ENCODE results near the gene SP5.

SP5 gene

DNA sequence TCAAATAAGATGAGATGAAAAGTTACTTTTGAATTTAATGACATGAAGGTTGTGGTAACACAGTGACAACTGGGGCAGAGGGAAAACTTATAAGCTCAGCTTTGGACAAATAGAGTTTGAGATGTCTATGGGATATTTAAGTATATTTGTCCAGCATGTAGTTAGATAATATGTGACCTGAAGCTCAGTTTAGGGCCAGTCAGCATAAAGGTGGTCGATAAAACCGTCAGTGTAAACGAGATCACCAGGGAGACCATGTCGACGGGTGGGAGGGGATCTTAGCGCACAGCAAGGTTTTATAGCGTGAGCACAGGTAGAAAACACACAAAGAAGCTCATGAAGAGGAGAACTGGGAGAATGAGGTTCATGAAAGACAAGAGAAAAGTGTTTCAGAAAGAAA is 47.6 kb downstream of the SP5 start:
- Histone ChIP-seq H3K4me3 (ENCODE audit: low read depth, low read length) (no peak overlapping the region), H3K27ac (no peak overlapping the region), H3K36me3 (no peaks in the 10 kb centered on the region), H3K27me3 (ENCODE audit: insufficient read depth, low read depth, severe bottlenecking) (no peaks in the 10 kb centered on the region), H3K9me3 (ENCODE audit: severe bottlenecking) (no peaks in the 10 kb centered on the region)
- TF ChIP-seq, protein P1, sequence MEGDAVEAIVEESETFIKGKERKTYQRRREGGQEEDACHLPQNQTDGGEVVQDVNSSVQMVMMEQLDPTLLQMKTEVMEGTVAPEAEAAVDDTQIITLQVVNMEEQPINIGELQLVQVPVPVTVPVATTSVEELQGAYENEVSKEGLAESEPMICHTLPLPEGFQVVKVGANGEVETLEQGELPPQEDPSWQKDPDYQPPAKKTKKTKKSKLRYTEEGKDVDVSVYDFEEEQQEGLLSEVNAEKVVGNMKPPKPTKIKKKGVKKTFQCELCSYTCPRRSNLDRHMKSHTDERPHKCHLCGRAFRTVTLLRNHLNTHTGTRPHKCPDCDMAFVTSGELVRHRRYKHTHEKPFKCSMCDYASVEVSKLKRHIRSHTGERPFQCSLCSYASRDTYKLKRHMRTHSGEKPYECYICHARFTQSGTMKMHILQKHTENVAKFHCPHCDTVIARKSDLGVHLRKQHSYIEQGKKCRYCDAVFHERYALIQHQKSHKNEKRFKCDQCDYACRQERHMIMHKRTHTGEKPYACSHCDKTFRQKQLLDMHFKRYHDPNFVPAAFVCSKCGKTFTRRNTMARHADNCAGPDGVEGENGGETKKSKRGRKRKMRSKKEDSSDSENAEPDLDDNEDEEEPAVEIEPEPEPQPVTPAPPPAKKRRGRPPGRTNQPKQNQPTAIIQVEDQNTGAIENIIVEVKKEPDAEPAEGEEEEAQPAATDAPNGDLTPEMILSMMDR (IDR thresholded peaks at IDR 0.05; ENCODE audit: low read depth, low read length): no peak
- no peak for DNase-seq

DNA sequence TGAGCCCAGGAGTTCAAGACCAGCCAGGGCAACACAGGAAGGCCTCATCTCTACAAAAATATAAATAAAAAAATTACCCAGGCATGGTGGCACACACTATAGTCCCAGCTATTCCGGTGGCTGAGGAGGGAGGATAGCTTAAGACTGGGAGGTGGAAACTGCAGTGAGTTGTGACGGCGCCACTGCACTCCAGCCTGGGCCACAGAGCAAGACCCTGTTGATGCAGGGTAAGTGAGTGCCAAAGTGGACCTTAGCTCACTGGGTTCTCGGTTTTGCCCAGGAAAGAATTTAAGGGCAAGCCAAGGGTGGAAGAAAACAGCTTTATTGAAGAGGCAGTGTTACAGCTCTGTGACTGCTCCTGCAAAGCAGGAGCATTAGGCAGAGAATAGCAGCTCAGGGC is 48.1 kb downstream of the SP5 start:
- H3K4me3 ChIP-seq (ENCODE audit: low read depth, low read length): no peak overlapping the region
- no peaks in the 10 kb centered on the region for H3K36me3 ChIP-seq
- no peak overlapping the region for H3K27ac ChIP-seq
- no peak for DNase-seq
- H3K27me3 ChIP-seq (ENCODE audit: insufficient read depth, low read depth, severe bottlenecking): no peaks in the 10 kb centered on the region
- TF ChIP-seq, protein P1 (IDR thresholded peaks at IDR 0.05; ENCODE audit: low read depth, low read length): no peak
- H3K9me3 ChIP-seq (ENCODE audit: severe bottlenecking): no peaks in the 10 kb centered on the region

DNA sequence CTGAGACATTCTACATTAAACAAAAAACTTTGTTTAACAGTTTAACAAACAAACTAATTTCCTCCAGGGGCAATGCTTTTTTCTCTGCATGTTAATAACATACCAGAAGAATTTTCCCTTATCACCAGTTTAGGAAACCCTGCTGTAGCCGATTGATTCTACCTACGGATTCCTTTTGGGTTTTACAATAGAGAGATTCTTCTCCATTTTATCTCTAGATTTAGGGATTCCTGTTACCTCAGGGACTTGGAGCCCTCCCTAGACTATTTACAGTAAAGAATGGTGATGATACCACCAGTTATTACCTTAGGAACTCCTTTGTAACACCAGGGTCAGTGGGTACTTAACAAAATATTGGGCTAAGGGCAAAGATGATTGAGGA is 49.7 kb downstream of the SP5 start:
- H3K27ac ChIP-seq: no peak overlapping the region
- H3K27me3 ChIP-seq (ENCODE audit: insufficient read depth, low read depth, severe bottlenecking): no peaks in the 10 kb centered on the region
- no peaks in the 10 kb centered on the region for H3K36me3 ChIP-seq
- H3K4me3 ChIP-seq (ENCODE audit: low read depth, low read length): no peak overlapping the region
- H3K9me3 ChIP-seq (ENCODE audit: severe bottlenecking): no peaks in the 10 kb centered on the region
- TF ChIP-seq, protein P1 (IDR thresholded peaks at IDR 0.05; ENCODE audit: low read depth, low read length): no peak
- no peak for DNase-seq

DNA sequence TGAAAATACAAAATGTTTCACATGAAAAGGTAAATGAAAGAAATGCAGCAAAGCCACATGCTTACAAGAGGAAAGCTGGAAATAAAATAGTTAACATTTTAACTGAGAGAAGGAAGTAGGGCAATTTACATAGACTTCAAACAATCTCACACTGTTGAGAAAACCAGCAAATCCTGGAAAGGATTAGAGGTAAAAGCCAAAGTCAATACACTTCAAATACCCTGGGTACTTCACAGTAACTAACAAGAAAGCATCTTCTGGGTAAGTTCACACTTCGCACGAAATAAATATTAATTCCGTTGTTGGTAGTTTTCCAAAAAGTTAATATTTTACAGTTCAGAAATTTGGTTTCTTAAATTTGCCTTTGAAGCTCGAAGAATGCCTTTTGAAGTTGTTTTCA is 51.6 kb downstream of the SP5 start:
- TF ChIP-seq, protein P1 (IDR thresholded peaks at IDR 0.05; ENCODE audit: low read depth, low read length): no peak
- Histone ChIP-seq H3K27ac (no peak overlapping the region), H3K9me3 (ENCODE audit: severe bottlenecking) (no peaks in the 10 kb centered on the region), H3K36me3 (no peaks in the 10 kb centered on the region), H3K27me3 (ENCODE audit: insufficient read depth, low read depth, severe bottlenecking) (no peaks in the 10 kb centered on the region), H3K4me3 (ENCODE audit: low read depth, low read length) (no peak overlapping the region)
- no peak for DNase-seq
